HG02610 (cell line): ENCODE results near the gene CCNYL1.
"Not testable (repeated sequence)": the region's sequence is repeated elsewhere in the genome, so short reads cannot be mapped to it uniquely, and the experiment has no call there.

Source experiments
- ATAC-seq: cut with Tn5 transposase; IDR thresholded peaks from one replicate; pipeline ENCODE4 v1.9.1; 2021; ENCODE audit warnings: mild to moderate bottlenecking, moderate library complexity; ENCODE audit not compliant: unreplicated experiment

Gene CCNYL1

DNA sequence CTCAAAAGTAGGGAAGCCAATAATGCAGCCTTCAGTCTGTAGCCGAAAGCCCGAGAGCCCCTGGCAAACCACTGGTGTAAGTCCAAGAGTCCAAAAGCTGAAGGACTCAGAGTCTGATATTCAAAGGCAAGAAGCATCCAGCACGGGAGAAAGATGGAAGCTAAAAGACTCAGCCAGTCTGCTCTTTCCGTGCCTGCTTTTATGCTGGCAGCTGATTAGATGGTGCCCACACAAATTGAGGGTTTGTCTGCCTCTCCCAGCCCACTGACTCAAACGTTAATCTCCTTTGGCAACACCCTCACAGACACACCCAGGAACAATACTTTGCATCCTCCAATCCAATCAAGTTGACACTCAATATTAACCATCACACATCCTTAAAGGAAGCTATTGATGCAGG is 14.5 kb upstream of the CCNYL1 start:
- not testable (repeated sequence) for ATAC-seq

DNA sequence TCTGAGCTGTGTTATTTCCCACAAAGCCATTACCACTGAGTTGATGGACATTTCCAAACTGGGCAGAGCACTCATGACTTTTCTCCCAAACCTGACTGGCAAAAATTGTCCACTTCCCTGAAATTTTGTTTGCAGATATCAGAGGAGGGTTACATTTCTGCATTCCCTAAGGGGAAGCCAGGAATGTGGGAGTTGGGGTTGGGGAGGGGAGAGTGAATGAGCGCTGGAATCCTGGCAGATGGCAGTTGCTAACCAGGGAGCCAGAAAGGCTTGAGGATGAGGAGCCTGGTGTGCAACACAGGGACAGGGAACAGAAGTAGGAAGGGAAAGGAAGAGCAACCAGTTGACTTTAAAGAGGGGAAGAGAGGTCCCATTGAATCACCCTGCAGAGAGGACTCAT is 14.0 kb upstream of the CCNYL1 start:
- no peak for ATAC-seq

DNA sequence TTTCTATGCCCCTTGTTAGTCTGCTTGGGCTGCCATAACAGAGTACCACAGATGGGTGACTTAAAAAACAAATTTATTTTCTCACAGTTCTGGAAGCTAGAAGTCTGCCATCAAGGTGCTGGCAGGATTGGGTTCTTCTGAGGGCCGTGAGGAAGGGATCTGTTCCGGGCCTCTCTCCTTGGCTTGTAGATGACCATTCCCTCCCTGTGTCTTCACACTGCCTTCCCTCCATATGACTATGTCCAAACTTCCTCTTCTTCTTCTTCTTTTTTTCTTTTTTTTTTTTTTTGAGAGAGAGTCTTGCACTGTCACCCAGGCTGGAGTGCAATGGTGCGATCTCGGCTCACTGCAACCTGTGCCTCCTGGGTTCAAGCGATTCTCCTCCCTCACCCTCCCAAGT is 13.1 kb upstream of the CCNYL1 start:
- ATAC-seq: no peak

DNA sequence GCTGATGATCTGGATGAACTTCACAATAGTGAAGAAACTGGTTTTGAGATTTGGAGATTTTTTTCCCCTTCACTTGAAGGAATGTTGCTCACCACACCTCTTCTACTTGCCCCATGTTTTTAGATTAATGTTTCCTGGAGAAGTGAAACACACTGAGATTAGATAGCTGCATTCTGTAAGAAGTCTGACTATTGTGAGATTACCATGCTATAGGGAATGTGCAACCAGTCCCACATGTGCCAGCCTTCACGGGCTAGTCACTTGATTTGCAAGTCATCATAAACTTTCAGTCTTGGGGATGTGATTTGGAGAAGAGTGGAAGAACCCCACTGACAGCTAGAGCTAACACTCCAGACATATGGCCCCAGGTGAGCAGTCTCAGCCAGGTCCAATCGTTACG is 7.4 kb upstream of the CCNYL1 start:
- ATAC-seq: no peak

DNA sequence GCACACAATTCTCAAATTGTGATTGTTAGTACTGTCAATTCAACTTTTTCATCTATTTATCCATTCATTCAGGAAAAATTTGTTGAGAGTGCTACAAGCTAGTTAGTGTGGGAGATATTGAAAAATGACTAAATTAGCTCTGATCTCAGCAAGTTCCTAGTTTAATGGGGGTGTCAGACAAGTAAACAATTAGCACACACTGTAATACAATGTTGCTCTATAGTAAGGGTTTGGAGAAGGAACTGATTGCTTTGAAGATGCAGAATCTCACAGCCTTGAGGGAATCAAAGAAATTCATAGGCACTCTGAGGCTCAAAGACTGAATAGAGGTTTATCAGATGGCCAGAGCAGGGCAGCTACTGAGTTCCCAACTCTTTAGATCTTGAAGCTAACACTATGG is 6.8 kb upstream of the CCNYL1 start:
- ATAC-seq: no peak

DNA sequence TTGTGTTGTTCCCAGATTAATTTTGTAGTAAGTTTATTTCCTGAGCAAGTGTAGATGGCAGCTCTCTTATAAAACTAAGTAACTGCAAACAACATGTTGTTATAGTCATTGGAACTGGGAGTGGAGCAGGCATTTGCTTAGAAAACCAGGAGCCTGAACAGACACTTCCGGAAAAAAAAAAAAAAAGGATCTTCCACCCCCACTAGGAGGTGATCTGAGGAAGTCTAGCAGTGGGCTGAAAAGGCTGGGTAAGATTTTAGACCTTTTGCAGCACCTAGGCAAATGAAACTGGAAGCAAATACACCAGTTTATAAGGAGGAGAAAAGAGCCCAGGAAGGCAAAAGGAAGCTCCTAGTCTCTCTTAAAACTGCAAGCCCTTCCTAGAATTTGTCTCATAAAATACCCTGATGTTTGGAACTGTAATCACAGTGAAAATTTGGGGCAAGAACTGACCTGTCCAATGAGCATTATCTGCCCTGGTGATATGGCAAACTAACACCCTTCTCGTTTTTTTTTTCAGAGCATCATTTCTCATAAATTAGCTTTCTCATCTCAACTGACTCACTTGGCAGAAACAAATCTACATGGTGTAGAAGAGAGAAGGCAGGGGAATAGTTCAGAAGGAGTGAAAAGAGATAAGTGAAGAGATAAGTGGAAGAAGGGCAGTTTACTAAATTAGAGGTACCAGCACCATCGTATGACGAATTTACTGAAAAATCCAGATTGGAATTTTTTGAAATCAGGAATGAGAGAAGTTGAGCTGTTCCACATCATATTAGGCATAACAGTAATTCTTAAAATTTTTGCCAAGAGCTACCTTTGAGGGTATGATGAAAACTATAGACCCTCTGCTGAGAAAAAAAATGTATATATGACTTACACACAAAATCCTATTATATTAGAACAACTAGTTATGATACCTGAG is 4.2 kb upstream of the CCNYL1 start:
- no peak for ATAC-seq

DNA sequence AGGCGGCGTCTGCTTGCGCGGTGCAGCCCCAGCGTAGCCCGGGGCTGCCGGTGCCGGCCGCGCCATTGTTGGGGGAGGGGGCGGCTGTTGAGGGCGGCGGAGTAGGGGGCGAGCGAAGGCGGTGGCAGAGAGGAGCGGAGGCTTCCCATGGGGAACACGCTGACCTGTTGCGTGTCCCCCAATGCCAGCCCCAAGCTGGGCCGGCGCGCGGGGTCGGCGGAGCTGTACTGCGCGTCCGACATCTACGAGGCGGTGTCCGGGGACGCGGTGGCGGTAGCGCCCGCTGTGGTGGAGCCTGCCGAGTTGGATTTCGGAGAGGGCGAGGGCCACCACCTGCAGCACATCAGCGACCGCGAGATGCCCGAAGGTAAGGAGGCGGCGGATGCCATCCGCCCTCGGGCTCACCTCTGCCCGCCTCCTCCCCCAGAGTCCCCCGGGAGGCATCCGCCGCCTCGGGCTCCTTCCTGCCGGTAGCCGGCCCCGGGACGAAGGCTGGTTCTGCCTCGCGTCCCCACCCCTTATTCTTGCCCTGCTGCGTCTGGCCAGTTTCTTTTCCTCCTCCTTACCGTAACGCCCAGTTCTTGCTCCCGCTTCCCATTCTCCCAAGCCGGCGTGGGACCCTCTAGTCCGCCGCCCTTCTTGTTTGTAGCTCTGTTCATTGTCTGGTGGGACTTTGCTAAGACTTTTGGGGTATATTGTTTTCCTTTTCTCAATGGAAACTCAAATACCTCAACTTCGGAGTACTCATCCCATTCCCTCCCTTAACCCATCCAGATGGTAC is 500 bp downstream of the CCNYL1 start:
- peak; percentile 13 for ATAC-seq

DNA sequence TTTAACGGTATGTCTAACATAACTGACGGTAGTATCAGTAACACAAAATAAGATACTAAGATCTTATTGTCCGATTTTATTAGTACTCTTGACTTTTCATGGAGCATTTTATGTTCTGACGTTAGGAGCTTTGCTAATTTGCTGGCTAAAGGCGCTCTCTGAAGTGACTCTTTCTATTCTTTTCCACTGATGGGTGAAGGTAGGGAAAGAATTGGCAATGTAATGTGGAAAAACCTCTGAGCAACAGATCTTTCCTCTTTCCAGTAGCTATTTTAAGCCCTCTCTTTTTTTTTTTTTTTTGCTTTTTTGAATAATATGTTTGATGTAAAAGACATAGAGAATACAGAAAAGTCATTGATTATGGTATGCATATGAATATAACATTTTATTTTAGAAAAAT is 4.6 kb downstream of the CCNYL1 start:
- ATAC-seq: no peak

DNA sequence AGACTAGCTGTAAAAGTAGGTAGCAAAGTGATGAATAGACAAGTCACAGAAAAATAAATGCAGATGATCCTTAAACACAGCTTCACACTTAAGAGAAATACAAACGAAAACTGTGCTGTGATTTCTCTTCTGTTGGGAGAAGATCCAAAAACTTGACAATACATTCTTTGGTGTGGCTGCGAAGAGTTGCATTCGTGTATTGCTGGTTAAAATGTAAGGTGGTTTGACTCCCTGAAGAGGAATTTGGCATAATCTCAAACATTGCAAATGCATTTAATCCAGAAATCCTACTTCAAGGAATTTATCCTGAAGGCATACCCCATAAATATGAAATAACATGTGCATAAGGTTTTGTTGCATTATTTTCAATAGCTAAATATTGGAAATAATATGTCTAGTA is 7.1 kb downstream of the CCNYL1 start:
- no peak for ATAC-seq

DNA sequence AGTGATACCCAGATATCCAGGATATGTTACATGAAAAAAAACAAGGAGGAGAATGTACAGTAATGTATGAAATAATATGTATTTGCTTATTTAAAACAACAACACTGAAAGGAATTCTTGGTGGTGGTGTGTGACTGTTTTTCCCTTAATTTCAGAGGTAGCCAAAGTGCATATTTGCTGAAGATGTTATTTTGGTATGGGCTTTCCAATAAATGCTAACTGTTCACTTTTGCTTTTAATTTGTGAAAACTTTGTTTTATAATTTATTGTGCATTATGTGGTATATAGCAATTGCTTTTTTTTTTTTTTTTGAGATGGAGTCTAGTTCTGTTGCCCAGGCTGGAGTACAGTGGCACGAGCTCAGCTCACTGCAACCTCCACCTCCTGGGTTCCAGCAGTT is 7.6 kb downstream of the CCNYL1 start:
- ATAC-seq: no peak

DNA sequence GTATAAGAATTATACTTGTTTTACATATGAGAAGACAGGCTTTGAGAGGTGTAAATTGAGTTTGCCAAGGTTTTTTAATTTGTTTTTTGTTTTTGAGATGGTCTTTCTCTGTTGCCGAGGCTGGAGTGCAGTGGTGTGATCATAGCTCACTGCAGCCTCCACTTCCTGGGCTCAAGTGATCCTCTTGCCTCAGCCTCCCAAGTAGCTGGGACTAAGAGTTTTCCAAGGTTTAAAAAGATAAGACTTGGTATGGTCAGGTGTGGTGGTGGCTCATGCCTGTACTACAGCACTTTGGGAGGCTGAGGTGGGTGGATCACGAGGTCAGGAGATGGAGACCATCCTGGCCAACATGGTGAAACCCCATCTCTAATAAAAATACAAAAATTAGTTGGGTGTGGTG is 8.2 kb downstream of the CCNYL1 start:
- ATAC-seq: not testable (repeated sequence)

DNA sequence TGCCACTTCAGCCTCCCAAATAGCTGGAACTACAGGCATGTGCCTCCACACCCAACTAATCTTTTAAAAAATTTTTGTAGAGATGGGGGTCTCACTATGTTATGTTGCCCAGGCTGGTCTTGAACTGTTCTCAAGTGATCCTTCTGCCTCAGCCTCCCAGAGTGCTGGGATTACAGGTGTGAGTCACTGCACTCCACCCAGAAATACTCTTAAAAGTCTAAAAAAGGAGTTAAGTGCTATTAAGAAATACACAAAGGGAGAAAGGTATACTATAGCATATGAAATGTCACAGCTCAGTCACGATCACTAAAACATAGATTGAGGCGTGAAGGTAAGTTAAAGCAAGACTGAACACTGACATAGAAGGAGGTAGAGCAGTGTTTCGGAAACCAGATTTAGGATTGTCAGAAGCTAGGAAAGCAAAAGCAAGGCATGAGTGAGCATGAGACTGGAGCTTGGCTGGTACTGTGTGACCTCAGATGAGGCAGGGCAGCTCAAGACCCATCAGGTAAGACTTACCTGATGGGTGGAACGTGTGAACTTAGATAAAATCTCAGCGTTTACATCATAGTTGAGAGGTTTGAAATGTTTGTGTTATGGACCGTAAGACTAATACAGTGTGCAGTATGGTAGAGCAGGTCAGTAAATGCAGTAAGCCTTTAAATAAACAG is 9.2 kb downstream of the CCNYL1 start:
- no peak for ATAC-seq

DNA sequence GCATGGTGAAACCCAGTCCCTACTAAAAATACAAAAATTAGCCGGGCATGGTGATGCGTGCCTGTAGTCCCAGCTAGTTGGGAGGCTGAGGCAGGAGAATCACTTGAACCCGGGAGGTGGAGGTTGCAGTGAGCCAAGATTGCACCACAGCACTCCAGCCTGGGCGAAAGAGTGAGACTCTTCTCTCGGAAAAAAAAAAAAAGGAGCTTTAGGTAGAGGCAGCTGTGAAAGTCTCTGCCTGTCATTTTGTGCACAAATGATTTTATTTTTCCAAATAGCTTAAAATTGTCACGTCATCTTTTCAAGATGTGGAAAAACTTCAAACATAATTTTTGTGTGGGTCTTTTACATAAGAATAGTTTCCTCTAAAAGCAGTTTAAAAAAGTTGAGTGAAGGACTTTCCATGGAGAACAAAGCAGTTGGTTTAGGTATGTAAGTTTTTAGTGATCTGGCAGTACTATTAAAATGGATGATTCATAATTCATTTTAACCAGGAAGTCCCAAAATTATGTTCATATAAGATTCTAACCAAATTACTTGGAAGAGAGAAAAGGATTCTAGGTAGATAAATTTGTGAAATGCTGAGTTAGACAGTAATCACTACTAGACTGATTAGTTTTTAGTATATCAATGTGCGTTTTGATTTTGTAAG is 11.5 kb downstream of the CCNYL1 start:
- ATAC-seq: no peak

DNA sequence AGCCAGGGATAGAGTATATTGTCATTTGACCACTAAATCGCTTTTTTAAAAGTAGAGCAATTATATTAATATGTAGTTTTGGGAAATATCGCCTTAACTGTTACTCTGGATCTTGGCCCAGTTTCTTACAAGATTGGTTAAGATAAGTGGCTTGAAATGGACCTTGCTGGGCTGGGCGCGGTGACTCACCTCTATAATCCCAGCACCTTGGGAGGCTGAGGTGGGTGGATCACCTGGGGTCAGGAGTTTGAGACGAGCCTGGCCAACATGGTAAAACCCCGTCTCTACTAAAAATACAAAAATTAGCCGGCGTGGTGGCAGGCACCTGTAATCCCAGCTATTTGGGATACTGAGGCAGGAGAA is 12.0 kb downstream of the CCNYL1 start:
- not testable (repeated sequence) for ATAC-seq

DNA sequence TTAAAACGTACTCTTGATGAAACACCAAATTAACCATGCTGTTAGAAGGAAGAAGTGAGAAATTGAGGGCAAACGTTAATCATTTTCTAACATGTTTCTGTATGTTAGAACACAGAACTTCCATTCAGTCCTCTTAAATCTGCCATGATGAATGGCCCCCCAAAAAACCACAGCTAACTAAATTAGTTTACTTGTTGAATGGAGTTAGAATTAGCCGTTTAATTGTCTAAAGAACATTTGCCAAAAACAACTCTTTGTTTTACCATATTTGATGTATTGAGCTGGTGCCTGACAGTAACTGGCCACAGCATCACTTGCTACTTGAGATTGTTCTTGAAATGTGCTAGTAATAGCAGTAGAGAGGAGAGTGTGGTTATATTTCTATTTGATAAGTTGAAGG is 12.7 kb downstream of the CCNYL1 start:
- no peak for ATAC-seq

DNA sequence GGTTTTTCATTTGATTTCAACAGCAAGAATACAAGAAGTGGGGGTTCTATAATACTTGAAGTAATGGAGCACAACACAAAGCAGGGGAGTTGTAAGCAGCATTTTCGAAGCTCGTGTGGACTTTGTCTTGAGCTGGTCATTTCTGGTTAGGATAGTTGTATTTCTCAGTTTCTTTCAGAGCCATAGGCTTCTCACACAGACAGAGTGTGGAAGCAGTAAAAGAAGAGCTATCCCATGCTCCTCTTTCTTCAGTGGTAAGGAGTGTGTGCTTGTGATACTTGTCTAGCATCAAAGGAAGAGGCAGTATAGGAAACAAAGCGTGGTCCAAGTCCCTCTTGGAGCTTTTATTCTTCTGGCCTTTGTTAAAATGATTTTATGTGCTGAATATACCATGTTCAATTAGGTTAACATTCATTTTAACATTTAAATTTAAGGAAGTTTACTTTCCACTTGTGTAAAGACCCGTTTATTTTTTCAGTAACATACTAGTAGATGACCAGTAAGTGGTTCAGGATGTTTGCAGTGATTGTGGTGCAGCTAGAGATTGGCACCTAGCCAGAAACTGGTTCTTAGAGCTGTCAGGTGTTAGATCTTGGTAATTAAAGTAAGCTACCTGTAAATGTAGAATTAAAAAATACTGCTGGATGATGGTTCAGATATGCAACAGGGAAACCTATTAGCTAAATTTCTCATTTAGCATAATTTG is 14.6 kb downstream of the CCNYL1 start:
- ATAC-seq: no peak

DNA sequence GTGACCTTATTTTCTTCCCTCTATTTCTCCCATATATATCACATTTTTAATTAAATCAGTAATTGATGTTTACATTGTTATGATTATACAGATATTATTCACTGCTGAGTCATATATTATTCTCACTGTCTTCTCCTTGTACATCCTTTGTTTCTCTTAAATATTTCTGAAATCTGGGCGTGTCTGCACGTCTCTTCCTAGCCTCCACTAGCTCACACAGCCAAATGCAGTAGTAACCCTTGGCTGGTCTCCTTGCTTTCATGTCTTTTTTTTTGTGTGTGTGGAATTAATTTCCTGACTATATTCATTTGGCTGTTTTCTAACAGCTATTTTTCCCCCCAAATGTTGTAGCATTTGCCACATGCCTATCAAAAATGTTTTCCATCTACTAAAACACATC is 15.8 kb downstream of the CCNYL1 start:
- ATAC-seq: no peak

DNA sequence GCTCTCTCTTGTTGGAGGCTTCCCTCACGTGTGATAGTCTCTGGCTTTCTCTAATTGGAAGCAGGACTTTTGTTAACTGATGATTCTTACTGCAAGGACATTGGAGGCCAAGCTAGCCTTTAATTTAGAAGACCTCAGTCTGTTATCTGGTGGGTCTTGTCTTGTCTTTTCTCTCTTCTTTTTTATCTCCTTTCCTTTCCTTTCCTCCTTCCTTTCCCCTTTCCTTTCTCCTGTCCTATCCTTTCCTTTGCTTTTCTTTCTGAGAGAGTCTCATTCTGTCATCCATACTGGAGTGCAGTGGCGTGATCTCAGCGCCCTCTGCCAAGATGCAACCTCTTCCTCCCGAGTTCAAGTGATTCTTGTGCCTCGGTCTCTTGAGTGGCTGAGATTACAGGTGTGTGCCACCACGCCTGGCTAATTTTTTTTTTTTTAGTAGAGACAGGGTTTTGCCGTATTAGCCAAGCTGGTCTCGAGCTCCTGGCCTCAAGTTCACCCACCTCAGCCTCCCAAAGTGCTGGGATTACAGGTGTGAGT is 18.1 kb downstream of the CCNYL1 start:
- ATAC-seq: no peak

DNA sequence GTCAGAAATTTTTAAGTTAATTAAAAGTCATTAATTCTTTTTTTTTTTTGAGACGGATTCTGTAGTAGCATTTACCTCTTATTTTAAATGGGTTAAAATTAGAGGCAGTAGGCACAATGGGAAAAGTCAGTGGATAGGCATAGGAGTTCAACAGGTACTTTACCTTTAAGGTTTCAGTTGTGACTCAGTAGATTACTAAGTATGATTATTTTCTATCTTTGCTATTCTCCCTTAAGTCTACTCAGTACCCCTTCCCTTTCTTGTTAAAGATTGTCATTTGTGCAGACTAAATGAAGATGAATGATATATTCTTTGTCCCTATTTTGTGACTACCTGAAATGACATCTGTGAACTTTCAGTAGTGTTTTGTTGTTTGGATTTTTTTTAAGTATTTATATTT is 19.7 kb downstream of the CCNYL1 start:
- ATAC-seq: no peak

DNA sequence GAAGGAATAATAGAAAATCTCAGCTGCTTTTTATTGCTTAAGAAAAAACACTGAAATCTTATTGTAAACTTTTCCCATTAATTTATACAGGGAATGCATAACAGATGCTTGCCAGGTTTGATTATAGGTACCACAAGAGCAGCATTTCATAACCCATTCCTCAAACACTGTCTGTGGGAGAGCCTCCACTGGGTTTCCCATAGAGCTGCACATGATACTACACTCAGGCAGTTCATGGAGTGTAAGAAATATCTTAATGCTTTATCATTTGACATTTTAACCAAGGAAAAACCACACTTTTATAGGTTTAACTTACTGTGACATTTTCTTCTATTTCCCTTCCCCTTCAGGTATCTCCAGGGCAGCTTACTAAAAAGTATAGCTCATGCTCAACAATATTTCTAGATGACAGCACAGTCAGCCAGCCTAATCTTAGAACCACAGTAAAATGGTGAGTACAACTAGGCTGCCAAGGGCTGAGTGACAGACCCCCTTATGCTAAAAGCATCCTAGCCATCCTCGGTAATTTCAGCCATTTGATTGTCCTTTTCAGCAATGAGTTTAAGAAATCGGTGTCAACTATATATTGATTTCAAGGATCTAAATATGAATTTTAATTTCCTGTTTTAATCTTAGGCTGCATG is 22.3 kb downstream of the CCNYL1 start:
- no peak for ATAC-seq
